CD1c-positive myeloid dendritic cell (primary cell): ENCODE measurements around the gene REELD1.
A peak's percentile ranks its signal among the peaks of the same experiment; 100 is the strongest.

Experiments used
- DNase-seq: peaks from one replicate; pipeline ENCODE4 v3.0.0-alpha.2; 2016; ENCODE audit errors: extremely low spot score

REELD1 gene

DNA sequence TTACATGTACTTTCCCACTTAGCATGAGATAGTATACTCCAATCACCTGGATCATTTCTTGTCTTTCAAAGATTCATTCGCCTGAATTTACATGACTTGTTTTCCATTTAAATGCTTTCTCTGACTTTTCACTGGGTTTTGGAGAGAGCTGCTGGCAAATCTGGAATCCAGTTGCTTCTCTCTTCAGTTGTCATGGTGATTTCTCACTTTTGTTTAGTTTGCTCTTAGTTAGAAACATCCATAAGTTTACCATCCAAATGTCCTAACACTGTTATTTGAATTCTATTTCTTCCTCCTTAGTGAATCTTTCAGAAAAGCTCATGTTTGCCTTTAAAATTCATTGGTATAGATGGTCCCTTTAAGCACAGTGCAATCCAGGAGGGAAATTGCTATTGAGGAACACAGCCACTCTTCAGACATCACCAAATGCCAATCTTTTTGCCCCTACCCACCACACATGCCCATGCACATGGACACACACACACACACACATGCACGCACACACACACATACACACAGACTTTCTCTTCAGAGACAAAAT is 51.7 kb downstream of the REELD1 start:
- no peak for DNase-seq

DNA sequence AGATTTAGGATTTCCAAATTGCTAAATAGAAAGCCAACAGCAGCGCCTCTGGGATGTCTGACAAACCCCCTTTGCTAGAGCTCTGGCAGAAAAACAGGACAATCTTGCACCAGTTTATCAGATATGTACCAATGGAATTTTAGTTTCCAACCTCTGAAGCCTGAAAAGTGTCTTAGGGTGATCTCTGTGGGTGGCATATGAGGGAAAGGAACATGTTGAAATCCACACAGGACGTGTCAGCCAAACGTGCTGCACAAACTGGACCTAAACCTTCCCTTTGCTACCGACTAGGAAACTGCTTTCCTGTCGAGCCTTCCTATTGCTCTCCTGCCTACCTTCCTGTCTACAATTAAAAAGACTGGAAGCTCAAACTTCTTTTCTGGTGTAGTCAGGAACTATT is 53.5 kb downstream of the REELD1 start:
- no peak for DNase-seq

- DNase-seq, result no peak
Observed at GRCh38 chr4:146269228-146269653, 54.9 kb downstream of the REELD1 start.

DNA sequence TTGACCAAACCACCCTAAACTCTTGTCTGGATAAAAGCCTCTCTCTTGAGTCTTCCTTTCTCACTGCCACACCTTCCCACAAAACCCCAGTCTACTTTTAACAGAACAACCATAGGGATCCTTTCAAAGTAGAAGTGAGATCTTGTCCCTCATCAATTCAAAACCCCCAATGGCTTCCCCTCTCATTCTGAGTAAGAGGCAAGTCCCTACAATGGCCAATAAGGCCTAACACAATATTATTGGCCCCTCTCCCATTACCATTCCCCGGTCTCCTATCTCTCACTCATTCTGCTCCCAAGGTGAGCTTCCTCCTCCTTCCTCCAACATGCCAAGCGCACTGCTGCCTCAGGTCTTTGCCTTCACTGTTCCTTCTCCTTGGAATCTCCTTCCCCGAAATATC is 57.1 kb downstream of the REELD1 start:
- DNase-seq, result no peak

DNA sequence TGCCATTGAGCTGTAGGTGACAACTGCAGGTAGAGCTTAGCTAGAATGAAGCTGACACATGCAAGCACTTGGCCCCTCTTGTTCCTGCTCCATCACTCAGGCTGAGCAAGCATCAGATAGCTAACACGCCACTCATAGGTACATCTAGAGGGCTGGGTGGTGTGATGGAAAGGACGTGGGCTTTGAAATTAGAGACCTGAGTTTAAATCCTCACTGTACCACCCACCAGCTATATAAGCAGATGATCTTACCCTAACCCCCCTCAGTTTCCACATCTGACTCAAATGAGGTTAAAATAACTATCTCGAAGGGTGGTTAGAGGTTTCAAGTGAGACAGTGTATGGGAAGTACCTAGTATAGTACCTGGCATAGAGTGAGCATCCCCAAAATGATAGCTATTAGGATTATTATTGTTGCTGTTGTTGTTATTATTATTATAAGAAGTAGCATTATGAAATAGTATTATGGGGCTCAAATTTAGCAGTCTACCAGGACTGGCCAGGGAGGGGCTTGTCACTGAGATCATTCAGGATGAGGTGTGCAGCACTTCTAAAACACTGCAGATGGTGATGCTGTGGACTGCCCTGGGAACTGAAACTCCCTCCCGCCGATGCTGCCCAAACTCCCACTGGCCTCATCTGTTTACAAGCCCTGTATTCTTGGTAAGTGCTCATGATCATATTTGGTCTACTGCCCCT is 59.0 kb downstream of the REELD1 start:
- DNase-seq, result peak; percentile 43

DNA sequence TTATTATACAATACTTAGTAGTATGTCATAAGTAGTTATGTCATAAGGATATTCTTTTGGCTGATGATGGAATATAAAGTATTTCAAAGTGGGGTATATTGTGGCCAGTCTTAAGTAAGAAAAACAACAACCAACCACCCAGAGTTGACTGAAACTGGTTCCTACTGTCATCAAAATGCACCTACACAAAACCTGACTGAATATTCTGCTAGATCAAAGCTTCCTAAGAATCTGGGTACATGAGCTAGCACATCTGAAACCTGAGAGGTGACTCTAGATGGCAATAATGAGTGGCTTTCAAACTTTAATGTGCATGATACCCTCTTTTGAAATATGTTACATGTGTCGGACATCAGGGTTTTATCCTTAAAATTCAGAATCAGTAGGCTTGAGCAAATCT is 60.4 kb downstream of the REELD1 start:
- DNase-seq, result peak; percentile 16

DNA sequence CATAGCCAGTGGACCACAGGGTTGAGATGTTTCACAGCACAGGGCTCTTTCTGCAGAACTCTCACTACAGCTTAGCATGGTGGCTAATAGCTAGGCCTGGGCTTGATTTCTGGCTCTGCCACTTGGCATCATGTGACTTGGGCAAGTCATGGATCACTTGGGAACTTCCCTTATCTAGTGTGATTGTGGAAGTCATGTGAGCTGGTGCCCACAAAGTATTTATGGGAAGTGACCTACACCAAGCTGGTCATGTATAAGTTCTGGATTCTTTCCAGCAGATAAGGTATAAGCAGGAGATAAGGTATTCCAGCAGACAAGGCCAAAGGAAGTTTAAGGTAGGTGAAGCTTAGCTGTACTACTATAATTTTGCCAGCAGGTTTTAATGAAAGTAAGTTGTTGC is 61.0 kb downstream of the REELD1 start:
- peak; percentile 79 for DNase-seq

DNA sequence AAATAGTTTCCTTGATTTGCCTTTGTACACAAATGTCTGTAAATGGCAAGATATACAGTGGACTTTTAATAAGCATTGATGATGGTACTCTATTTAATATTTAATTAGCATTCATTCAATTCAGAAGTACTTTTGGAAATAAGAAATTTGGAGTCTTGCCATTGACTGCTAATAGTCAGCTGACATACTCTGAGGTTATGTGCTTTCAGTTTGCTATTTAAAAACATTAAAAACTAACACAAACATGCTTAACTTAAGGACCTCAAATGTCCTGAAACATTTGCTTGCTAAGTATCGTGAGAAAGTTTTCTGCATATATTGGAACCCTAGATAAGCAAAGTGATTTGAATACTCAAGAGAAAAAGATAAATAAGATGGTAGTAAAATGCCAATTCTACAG is 64.6 kb downstream of the REELD1 start:
- DNase-seq, result no peak
